ENCODE data around the gene CLEC4G. TPM values are rescaled to one million over a fixed set of nuclear protein-coding genes. Genes with fewer than 3 reads are reported as not detected.
A peak's percentile ranks its signal among the peaks of the same experiment; 100 is the strongest.

The CLEC4G gene
- total and polyA plus RNA-seq, 2 of the 8 experiments (the other 6 are each of a cell fraction or from before 2014, with no cell fraction given): 0.35 to 2.9 TPM

GRCh38 chr19:7704280-7705060, 27.4 kb downstream of the CLEC4G start:
- POLR2A ChIA-PET (ENCODE audit: partially characterized antibody): interaction anchor here (0.7 to 1.0 kb wide), 2 partner anchors 18 to 806 kb away, joined by 3 read pairs; no protein-coding TSS in a partner anchor
- H4K91ac ChIP-seq (replicated peaks; ENCODE audit: insufficient read length, low read length): peak overlapping the region; percentile 40
- no peak for FAIRE-seq
- no peak for DNase-seq (ENCODE audit: low read depth in 1 of 2, low spot score in 2 of 2)
- H3K18ac ChIP-seq (ENCODE audit: extremely low read depth, low read length): no peak overlapping the region
- H3K36me3 ChIP-seq (ENCODE audit: control insufficient read depth in 2 of 4, insufficient read depth in 4 of 4, low read length in 3 of 4): no peaks in the 10 kb centered on the region
- H3K4ac ChIP-seq (replicated peaks; ENCODE audit: insufficient read length, low read depth, low read length): no peak overlapping the region
- no peak overlapping the region for H3K27ac ChIP-seq (ENCODE audit: low read depth, low read length)
- no peaks in the 10 kb centered on the region; a peak in 1 of 7 replicates for H3K4me1 ChIP-seq (replicated peaks in 1 of 4; ENCODE audit: control insufficient read depth in 3 of 4, insufficient read depth in 4 of 4, low read length in 3 of 4)
- no peak overlapping the region for H4K5ac ChIP-seq (ENCODE audit: insufficient read length, low read depth, low read length)
- H3K23ac ChIP-seq (ENCODE audit: insufficient read length): no peak overlapping the region
- WGBS, 2 experiments (ENCODE audit: extremely low coverage in 1 of 2, insufficient coverage in 1 of 2, insufficient read length in 1 of 2, insufficient replicate concordance in 2 of 2, low coverage in 1 of 2, low lambda C conversion rate in 2 of 2, missing lambda C conversion rate in 1 of 2): 89% methylated on average over 6 of the region's 6 CpGs; no CpG with 5 or more reads in 1 of the 2 experiments
- no peak overlapping the region for H3K4me3 ChIP-seq (ENCODE audit: extremely low read depth in 1 of 4, insufficient read depth in 2 of 4, low read depth in 3 of 4, low read length in 4 of 4)
- no peak overlapping the region for H3K4me2 ChIP-seq (ENCODE audit: insufficient read depth in 1 of 2, low read depth in 2 of 2, low read length in 2 of 2)
- no peak overlapping the region for H3K14ac ChIP-seq (ENCODE audit: insufficient read length)
- H3K9me3 ChIP-seq (ENCODE audit: insufficient read depth in 2 of 2, low read depth in 1 of 2, low read length in 1 of 2): no peaks in the 10 kb centered on the region
- CTCF ChIA-PET (ENCODE audit: partially characterized antibody): no interaction called here
- no peak overlapping the region for H2BK20ac ChIP-seq (ENCODE audit: low read length)
- TF ChIP-seq RFX5 (IDR thresholded peaks at IDR 0.05; ENCODE audit: borderline replicate concordance, low read depth, low read length) (no peak), KDM4A (IDR thresholded peaks at IDR 0.05; ENCODE audit: low read depth, low read length, severe bottlenecking) (no peak), EGR1 (IDR thresholded peaks at IDR 0.05; ENCODE audit: borderline replicate concordance, low read depth, low read length) (no peak), KDM1A (IDR thresholded peaks at IDR 0.05; ENCODE audit: borderline replicate concordance, low read length) (peak; percentile 91)
- no peak overlapping the region for H3K9ac ChIP-seq (replicated peaks in 1 of 4; ENCODE audit: extremely low read depth in 1 of 4, low read depth in 3 of 4, low read length in 3 of 4)
- H4K8ac ChIP-seq (ENCODE audit: extremely low read depth, insufficient read depth, low read length): 0 out of 2 replicates have a peak overlapping the region, but pooled peaks have one; percentile 25
- H2BK5ac ChIP-seq (ENCODE audit: low read depth, low read length): no peak overlapping the region
- 0 out of 2 replicates have a peak overlapping the region, but pooled peaks have one; percentile 24 for H2AK5ac ChIP-seq (ENCODE audit: low read depth, low read length)
- no peaks in the 10 kb centered on the region for H3K79me2 ChIP-seq (ENCODE audit: control insufficient read depth in 1 of 2, insufficient read depth in 2 of 2, low read length in 2 of 2)
- H3K79me1 ChIP-seq (ENCODE audit: low read depth, low read length): no peaks in the 10 kb centered on the region
- no peak overlapping the region for H2BK120ac ChIP-seq (replicated peaks; ENCODE audit: low read depth, low read length)
- no peak overlapping the region for H2BK12ac ChIP-seq (ENCODE audit: low read depth, low read length)
- 0 out of 2 replicates have a peak, but pooled peaks cover 1% of the 10 kb centered on the region for H3K23me2 ChIP-seq (ENCODE audit: low read depth, low read length)
- H3K27me3 ChIP-seq (replicated peaks in 1 of 4; ENCODE audit: control insufficient read depth in 3 of 4, extremely low read depth in 1 of 4, insufficient read depth in 3 of 4, low read length in 3 of 4): no peaks in the 10 kb centered on the region; a peak in 1 of 7 replicates
- H3K56ac ChIP-seq (replicated peaks; ENCODE audit: insufficient read length, low read depth, low read length): no peak overlapping the region
- H2BK15ac ChIP-seq (ENCODE audit: low read length): 0 out of 2 replicates have a peak overlapping the region, but pooled peaks have one; percentile 16
- no peak overlapping the region for H2AFZ ChIP-seq (ENCODE audit: low read length)
- H4K20me1 ChIP-seq (replicated peaks in 1 of 2; ENCODE audit: control insufficient read depth in 1 of 2, insufficient read depth in 2 of 2, low read length in 2 of 2): no peaks in the 10 kb centered on the region

Measured in H1 (cell line).